ENCODE measurements around the gene TSSK6. TPM values are rescaled to one million over a fixed set of nuclear protein-coding genes. Genes with fewer than 3 reads are reported as not detected.

The TSSK6 gene
- total and polyA plus RNA-seq, 4 donors = 0.21 to 2.3 (median 1.1) TPM

- peak overlapping the region; percentile 85 to 87 for H3K27ac ChIP-seq (ENCODE audit: low read depth in 1 of 2, low read length in 2 of 2)
- H3K4me3 ChIP-seq (ENCODE audit: low read depth in 1 of 3, low read length in 3 of 3) = no peak overlapping the region
- H3K36me3 ChIP-seq (ENCODE audit: control insufficient read depth in 4 of 4, insufficient read depth in 3 of 4, low read depth in 1 of 4, low read length in 3 of 4) = peaks cover 0 to 7% (median 4%) of the 10 kb centered on the region in 4 donors
- H3K9ac ChIP-seq (ENCODE audit: low read depth in 1 of 2, low read length in 2 of 2) = no peak overlapping the region
- 82% methylated on average over 9 of the region's 9 CpGs for WGBS
- TF ChIP-seq, protein P1, sequence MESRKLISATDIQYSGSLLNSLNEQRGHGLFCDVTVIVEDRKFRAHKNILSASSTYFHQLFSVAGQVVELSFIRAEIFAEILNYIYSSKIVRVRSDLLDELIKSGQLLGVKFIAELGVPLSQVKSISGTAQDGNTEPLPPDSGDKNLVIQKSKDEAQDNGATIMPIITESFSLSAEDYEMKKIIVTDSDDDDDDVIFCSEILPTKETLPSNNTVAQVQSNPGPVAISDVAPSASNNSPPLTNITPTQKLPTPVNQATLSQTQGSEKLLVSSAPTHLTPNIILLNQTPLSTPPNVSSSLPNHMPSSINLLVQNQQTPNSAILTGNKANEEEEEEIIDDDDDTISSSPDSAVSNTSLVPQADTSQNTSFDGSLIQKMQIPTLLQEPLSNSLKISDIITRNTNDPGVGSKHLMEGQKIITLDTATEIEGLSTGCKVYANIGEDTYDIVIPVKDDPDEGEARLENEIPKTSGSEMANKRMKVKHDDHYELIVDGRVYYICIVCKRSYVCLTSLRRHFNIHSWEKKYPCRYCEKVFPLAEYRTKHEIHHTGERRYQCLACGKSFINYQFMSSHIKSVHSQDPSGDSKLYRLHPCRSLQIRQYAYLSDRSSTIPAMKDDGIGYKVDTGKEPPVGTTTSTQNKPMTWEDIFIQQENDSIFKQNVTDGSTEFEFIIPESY (IDR thresholded peaks at IDR 0.05) = no peak
- TF ChIP-seq, protein P2, sequence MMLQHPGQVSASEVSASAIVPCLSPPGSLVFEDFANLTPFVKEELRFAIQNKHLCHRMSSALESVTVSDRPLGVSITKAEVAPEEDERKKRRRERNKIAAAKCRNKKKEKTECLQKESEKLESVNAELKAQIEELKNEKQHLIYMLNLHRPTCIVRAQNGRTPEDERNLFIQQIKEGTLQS (IDR thresholded peaks at IDR 0.05) = no peak
- TF ChIP-seq MAX (IDR thresholded peaks at IDR 0.05) = no peak
- TF ChIP-seq YY1 (IDR thresholded peaks at IDR 0.05) = no peak
- no peak for TF ChIP-seq RAD21 (IDR thresholded peaks at IDR 0.05)
- TF ChIP-seq FOXA2 (IDR thresholded peaks at IDR 0.05) = no peak
- no peak for TF ChIP-seq GABPA (IDR thresholded peaks at IDR 0.05 in 1 of 2, conservative IDR thresholded peaks at IDR 0.05 in 1 of 2)
- no peak for TF ChIP-seq NR2F2 (IDR thresholded peaks at IDR 0.05)
- no peak for TF ChIP-seq RXRA (IDR thresholded peaks at IDR 0.05)
- no peak for TF ChIP-seq HNF4G (IDR thresholded peaks at IDR 0.05)
- TF ChIP-seq SP1 (IDR thresholded peaks at IDR 0.05) = no peak
- no peak for TF ChIP-seq EGR1 (IDR thresholded peaks at IDR 0.05; ENCODE audit: low read depth in 2 of 2)
- no peak for TF ChIP-seq TAF1 (conservative IDR thresholded peaks at IDR 0.05)
- TF ChIP-seq REST (IDR thresholded peaks at IDR 0.05) = no peak
- no peak for TF ChIP-seq HNF4A (conservative IDR thresholded peaks at IDR 0.05)
- no peak for TF ChIP-seq JUND (IDR thresholded peaks at IDR 0.05)
- no peak for TF ChIP-seq FOXA1 (IDR thresholded peaks at IDR 0.05)
- no peak for TF ChIP-seq CTCF (IDR thresholded peaks at IDR 0.05; ENCODE audit: low read depth, low read length, missing input control)
- DNase-seq (ENCODE audit: low spot score) = no peak
- no peaks in the 10 kb centered on the region for H3K27me3 ChIP-seq (ENCODE audit: control insufficient read depth in 4 of 4, insufficient read depth in 4 of 4, low read length in 3 of 4)
- peaks cover 14 to 52% (median 37%) of the 10 kb centered on the region in 4 donors for H3K4me1 ChIP-seq (ENCODE audit: control insufficient read depth in 4 of 4, insufficient read depth in 4 of 4, low read length in 3 of 4)
- H3K9me3 ChIP-seq (ENCODE audit: control insufficient read depth in 4 of 4, low read length in 3 of 4) = no peaks in the 10 kb centered on the region
Measured at GRCh38 chr19:19487077-19487949, 28.0 kb downstream of the TSSK6 start.

Data from liver (tissue), 9 donors.